ENCODE data around the gene TGM3. TPM values are rescaled to one million over a fixed set of nuclear protein-coding genes. Genes with fewer than 3 reads are reported as not detected.

Gene TGM3
- total RNA-seq, 1 donor from 2014 or later, result not detected

- DNase-seq (ENCODE audit: low spot score), result no peak
Observed at GRCh38 chr20:2374346-2375125, 78.7 kb downstream of the TGM3 start.

DNA sequence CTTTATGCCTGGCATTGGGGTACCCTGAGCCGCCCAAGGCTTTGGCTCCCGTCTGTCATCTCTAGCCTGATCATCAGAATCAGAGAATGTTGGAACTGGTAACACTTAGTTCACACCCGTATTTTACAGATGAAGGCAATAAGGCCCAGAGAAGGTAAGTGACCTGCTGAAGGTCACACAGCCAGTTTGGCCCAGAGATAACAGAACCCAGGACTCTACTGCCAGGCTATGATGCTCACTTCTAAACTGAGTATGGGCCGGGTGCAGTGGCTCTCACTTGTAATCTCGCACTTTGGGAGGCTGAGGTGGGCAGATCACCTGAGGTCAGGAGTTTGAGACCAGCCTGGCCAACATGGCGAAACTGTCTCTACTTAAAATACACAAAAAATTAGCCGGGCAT lies 83.1 kb downstream of the TGM3 start:
- DNase-seq (ENCODE audit: low spot score), result no peak

GRCh38 chr20:2379511-2380229 lies 83.9 kb downstream of the TGM3 start:
- no peak for DNase-seq (ENCODE audit: low spot score)

DNA sequence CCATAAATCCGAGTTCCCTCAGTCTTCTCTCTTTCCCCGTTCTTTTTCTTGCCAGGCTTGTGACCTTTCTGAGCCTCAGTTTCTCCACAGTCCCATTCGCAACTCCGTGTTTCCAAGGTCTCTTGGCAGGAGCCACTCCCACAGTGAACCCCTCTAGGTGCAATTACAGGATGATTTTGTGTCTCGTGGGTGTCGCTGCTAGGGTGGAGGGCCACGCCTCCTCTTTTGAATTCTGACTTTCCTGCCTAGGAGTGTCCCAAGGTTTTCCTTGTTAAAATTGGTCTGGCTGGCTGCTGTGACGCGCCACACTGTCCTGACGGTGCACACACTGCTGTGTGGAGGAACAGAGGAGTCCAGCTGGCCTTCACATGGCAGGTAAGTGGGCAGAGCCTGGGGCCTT lies 84.8 kb downstream of the TGM3 start, which contains the start of gene TGM6:
Gene TGM6 (plus strand): TSS at position 301 of the 400 bp plus-strand sequence. CDS start 68 bp downstream, at position 369.
- DNase-seq (ENCODE audit: low spot score), result no peak

DNA sequence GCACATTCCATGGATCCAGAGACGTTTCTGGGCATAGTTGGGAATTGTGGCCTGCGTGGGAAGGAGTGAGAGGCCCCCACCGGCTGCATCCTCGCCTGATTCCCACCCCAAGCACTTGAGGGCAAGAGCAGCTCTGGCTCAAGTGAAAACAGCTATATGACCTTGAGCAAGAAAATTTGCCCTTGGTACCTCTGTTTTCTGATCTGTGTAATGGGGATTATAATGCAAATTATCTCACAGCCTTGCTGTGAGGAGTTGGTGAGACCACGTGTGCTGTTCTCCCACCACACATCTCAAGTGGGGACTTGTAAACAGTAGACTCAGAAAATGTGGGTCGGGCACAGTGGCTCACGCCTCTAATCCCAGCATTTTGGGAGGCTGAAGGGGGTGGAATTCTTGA lies 85.5 kb downstream of the TGM3 start:
- no peak for DNase-seq (ENCODE audit: low spot score)

DNA sequence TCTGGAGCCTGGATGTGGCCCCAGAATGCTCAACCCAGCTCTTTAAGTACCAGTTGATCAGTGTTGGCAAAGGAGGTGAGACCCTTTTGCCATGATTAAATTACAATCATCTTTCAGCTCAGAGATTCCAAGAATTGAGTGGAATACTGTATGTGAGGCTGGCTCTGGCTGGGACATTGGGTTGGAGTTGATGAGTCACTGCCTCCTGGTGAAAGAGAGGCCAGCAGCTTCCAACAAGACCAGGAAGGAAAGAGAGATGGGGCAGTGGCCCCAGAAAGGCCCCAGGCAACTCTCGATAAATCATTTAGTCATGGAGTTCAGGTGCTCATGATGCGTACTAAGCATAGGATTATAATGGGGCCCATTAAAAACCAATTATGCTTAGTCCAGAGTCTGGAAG lies 87.0 kb downstream of the TGM3 start:
- DNase-seq (ENCODE audit: low spot score), result no peak

DNA sequence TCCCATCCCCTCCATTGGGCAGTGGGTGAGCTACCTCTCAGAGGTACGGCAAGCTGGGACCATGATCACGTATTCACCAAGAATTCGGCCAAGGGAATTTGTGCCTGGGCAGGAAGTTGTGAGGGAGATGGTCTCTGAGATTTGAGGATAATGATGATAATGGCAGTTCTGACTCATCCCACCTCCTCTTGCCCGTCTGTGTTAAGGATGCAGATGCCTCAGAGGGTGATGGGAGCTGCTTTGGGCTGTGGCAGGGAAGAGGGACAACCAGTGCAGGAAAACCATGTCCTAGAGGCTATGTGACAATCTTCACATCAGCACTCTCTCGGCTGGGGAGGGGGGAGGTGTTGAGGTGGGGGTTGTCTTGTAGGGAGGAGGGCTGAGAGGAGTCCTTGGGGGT lies 89.2 kb downstream of the TGM3 start:
- DNase-seq (ENCODE audit: low spot score), result no peak

GRCh38 chr20:2385496-2385895 lies 89.7 kb downstream of the TGM3 start:
- no peak for DNase-seq (ENCODE audit: low spot score)

GRCh38 chr20:2386516-2387179 lies 90.8 kb downstream of the TGM3 start:
- DNase-seq (ENCODE audit: low spot score), result no peak

DNA sequence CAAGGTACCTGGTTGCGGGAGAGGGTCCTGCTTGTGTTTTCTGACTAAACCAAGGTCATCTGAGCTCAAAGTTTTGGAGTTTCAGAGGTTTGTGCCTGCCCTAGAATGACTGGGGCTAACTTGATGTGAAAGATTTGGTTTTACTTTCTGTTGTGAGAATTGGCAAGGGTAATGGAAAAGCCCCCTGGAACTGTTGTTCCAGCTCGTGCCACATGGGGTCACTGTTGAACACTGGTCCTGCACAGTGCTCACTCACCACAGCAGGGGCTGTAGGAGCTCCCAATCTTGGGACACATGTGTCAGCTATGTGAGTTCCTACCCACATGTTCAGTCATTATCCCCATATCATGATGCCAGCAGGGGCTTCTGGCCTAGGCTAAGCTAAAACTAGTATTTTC lies 91.4 kb downstream of the TGM3 start:
- no peak for DNase-seq (ENCODE audit: low spot score)

DNA sequence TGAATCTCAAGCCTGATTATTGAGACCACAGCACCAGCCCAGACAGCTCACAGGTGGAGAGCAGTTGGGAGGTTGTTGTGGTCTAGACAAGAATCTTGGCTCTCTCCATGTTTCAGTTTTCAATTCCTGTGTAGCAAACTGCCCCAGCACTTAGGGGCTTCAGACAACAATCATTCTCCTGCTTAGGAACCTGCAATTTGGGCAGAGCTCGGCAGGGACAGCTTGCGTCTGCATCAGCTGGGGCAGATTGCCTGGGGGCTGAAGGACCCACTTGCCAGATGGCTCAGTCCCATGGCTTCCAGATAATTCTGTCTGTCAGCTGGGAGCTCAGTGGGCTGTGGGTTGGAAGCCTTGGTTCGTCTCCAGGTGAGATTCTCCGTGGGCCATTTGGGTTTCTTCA lies 91.8 kb downstream of the TGM3 start:
- no peak for DNase-seq (ENCODE audit: low spot score)

Other genes with a start within 250 kb of the TGM3 start
- gene STK35, start 194.2 kb upstream of the TGM3 start, total RNA-seq, result 22.0 TPM
- not detected for gene TGM6, start 84.9 kb downstream of the TGM3 start, total RNA-seq
- 112 TPM for gene SNRPB, start 174.8 kb downstream of the TGM3 start, total RNA-seq
- gene ZNF343, start 212.9 kb downstream of the TGM3 start, total RNA-seq, result 14.4 TPM
- 0.22 TPM for gene TMC2, start 240.6 kb downstream of the TGM3 start, total RNA-seq